Cardiac muscle cell (in vitro differentiated cells and primary cell): ENCODE measurements around the gene RFTN1. TPM values are rescaled to one million over a fixed set of nuclear protein-coding genes. Genes with fewer than 3 reads are reported as not detected.

Source experiments
- DNase-seq, 2 donors: peaks; one replicate each; pipeline versions ENCODE4 v3.0.0 to v3.0.0-alpha.2; 2010 to 2017; ENCODE audit warnings: low read depth in 1 of 2, low spot score in 1 of 2
- H3K27ac ChIP-seq: fragments of 200-600 bp; sonication (generic); 2 replicates; pipeline ENCODE4 v1.5.1; 2016
- H3K27me3 ChIP-seq: fragments of 200-600 bp; sonication (generic); 2 replicates; pipeline ENCODE4 v1.6.0; 2016; ENCODE audit warnings: control low read depth
- H3K36me3 ChIP-seq: fragments of 200-600 bp; sonication (generic); 2 replicates; pipeline ENCODE4 v1.5.1; 2016; ENCODE audit warnings: control low read depth
- H3K4me1 ChIP-seq: fragments of 200-600 bp; sonication (generic); 2 replicates; pipeline ENCODE4 v1.8.1; 2017; ENCODE audit warnings: low read depth, mild to moderate bottlenecking, mixed run types
- H3K4me3 ChIP-seq: fragments of 200-600 bp; sonication (generic); 2 replicates; pipeline ENCODE4 v1.5.1; 2016; ENCODE audit warnings: mild to moderate bottlenecking
- H3K9me3 ChIP-seq: fragments of 200-600 bp; sonication (generic); 2 replicates; pipeline ENCODE4 v1.5.1; 2017; ENCODE audit warnings: low read depth, mild to moderate bottlenecking, control low read depth
- CTCF ChIP-seq: IDR thresholded peaks from 2 replicates; pipeline ENCODE4 v1.5.1; 2012; ENCODE audit warnings: low read depth, mild to moderate bottlenecking, low read length
- polyA plus RNA-seq: library from polyadenylated mRNA; unstranded; fragments of >200 nt; fragmentation: Nextera tagmentation; extraction: Ambion mirVana; gene quantifications from 2 replicates; pipeline ENCODE4 v1.2.1, GENCODE V29; 2016
- total RNA-seq: library from RNA; depleted of rRNA; stranded (reverse); fragments of >200 nt; gene quantifications from 2 replicates; pipeline ENCODE4 v1.2.3, GENCODE V29; 2016

RFTN1 gene
- total and polyA plus RNA-seq, 2 experiments from 2014 or later = 30.6 to 42.4 TPM

DNA sequence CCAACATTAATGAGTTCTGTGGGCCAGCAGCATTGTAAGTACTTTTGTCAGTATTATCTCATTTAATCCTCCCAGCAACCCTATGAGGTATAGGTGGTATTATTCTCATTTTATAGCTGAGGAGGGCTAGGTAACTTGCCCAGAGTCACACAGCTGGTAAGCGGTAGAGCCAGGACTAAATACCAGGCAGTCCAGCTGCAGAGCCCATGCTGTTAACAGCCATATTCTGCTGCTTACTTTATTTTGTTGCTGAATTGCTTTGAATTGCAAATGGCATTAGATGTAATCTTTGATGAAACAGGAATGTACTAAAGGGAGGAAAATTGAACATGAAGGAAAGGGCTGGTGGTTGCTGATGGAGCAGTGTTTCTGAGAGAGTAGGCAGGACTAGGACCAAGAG is 228.9 kb downstream of the RFTN1 start:
- Histone ChIP-seq H3K27me3 (no peaks in the 10 kb centered on the region), H3K36me3 (peaks cover 12% of the 10 kb centered on the region)
- DNase-seq = no peak

DNA sequence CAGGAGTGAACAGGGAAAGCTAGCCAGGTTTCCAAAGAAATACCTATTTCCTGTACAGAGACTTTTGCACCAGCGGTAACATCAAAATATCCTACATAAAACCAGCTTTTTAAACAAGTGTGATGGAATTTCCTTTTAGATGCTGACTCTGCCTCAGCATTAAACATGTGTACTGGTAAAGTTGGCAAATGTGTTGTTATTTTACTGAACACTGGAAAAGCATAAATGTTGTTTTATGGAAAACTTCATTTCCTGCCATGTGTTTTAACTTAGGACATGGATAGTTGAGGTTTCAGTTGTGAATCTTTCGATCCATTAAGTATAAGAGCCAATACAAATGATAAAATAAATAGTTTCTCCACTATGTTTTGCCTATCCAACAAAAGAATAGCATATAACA is 232.8 kb downstream of the RFTN1 start:
- Histone ChIP-seq H3K36me3 (peaks cover 21% of the 10 kb centered on the region), H3K4me1 (peaks cover 8% of the 10 kb centered on the region), H3K27me3 (no peaks in the 10 kb centered on the region), H3K9me3 (no peaks in the 10 kb centered on the region), H3K27ac (no peak overlapping the region), H3K4me3 (no peak overlapping the region)
- no peak for TF ChIP-seq CTCF
- no peak for DNase-seq

More for the DNA sequence above, 228.9 kb downstream of the RFTN1 start:
- no peak overlapping the region for H3K27ac ChIP-seq
- H3K4me1 ChIP-seq = peaks cover 41% of the 10 kb centered on the region
- H3K4me3 ChIP-seq = no peak overlapping the region
- no peak for TF ChIP-seq CTCF
- no peaks in the 10 kb centered on the region for H3K9me3 ChIP-seq

DNA sequence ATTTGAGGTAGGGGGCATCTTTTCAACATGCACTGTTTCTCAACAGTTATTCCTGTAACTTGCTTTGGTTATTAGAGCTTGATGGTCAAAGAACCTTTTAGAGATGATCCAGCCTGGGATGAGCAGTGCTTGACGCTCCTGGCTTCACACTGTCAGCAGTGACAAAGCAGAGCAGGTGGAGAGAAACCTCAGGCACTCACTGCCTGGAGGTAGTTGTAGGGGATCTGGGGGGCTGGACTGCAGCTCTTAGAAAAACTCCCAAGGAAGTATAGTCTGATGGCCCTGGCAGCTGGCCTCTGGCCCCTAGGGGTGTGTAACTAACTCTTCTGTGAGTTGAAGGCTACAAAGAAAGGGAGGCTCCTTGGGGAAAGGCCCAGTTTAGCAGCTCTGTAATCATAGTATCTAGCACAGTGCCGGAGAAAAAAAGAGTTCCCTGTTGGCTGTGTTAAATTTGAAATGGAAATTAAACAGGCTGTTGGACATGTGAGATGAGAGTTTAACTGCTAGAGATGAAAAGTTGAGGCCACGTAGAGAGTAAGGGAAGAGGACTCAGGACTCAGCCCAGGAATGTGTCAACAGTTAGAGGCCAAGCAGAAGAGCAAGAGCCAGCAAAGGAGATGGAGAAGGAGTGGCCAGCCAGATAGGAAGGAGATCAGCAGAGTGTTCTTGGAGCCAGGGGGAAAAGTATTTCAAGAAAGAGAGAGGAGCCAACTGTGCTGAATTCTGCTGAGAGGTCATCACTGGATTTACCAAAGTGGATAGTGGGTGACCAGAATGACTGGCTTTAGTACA is 234.3 kb downstream of the RFTN1 start:
- H3K4me3 ChIP-seq = no peak overlapping the region
- no peaks in the 10 kb centered on the region for H3K27me3 ChIP-seq
- peaks cover 34% of the 10 kb centered on the region for H3K36me3 ChIP-seq
- no peak for DNase-seq
- TF ChIP-seq CTCF = no peak
- H3K9me3 ChIP-seq = no peaks in the 10 kb centered on the region
- H3K4me1 ChIP-seq = no peaks in the 10 kb centered on the region
- no peak overlapping the region for H3K27ac ChIP-seq

DNA sequence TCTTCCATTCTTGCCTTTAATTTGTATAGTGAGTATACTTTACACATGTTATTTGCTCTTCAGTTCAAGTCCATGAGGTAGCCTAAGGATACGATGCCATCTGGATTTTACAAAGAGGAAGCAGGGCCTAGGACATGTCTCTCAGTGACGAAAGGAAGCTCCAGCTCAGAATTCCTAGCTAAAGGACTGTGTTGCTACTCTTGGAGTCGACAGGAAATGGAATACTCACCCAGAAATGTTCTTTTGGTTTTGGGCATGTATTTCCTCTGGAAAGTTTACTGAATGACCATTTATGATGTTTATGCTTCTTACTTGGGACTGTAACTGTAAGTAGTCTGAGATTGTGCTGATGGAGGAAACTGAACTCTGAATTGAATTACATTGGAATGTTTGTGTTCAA is 236.0 kb downstream of the RFTN1 start:
- no peak for TF ChIP-seq CTCF
- no peak for DNase-seq
- Histone ChIP-seq H3K36me3 (peaks cover 42% of the 10 kb centered on the region), H3K27me3 (no peaks in the 10 kb centered on the region), H3K4me1 (no peaks in the 10 kb centered on the region), H3K4me3 (no peak overlapping the region), H3K9me3 (no peaks in the 10 kb centered on the region), H3K27ac (no peak overlapping the region)

GRCh38 chr3:16273867-16274266 is 239.6 kb downstream of the RFTN1 start:
- no peak for DNase-seq
- no peak for TF ChIP-seq CTCF
- Histone ChIP-seq H3K4me1 (no peaks in the 10 kb centered on the region), H3K27ac (no peak overlapping the region), H3K36me3 (peaks cover 62% of the 10 kb centered on the region), H3K9me3 (no peaks in the 10 kb centered on the region), H3K27me3 (no peaks in the 10 kb centered on the region), H3K4me3 (no peak overlapping the region)
